Brain microvascular endothelial cell (primary cell): ENCODE results near the gene BCAS1.
"Not testable (repeated sequence)": the region's sequence is repeated elsewhere in the genome, so short reads cannot be mapped to it uniquely, and the experiment has no call there.

Experiments
- DNase-seq: peaks from one replicate; pipeline ENCODE4 v3.0.0-alpha.2; 2020
- H3K27ac ChIP-seq: fragments of 250-450 bp; sonication (Bioruptor Pico); 2 replicates; pipeline ENCODE4 v1.5.1; 2020; ENCODE audit warnings: mild to moderate bottlenecking, moderate library complexity
- H3K27me3 ChIP-seq: fragments of 250-450 bp; sonication (Bioruptor Pico); replicated peaks from 2 replicates; pipeline ENCODE4 v1.5.1; 2020; ENCODE audit warnings: mild to moderate bottlenecking
- H3K36me3 ChIP-seq: fragments of 250-450 bp; sonication (Bioruptor Pico); replicated peaks from 2 replicates; pipeline ENCODE4 v1.5.1; 2020; ENCODE audit warnings: mild to moderate bottlenecking
- H3K4me3 ChIP-seq: 2 replicates; pipeline ENCODE4 v1.5.1; 2011; ENCODE audit warnings: low read depth, mild to moderate bottlenecking, control low read depth, low read length, moderate library complexity
- CTCF ChIP-seq: IDR thresholded peaks from 2 replicates; pipeline ENCODE4 v1.5.1; 2011; ENCODE audit warnings: low read depth, mild to moderate bottlenecking, moderate library complexity, low read length, control low read depth, inconsistent platforms; ENCODE audit errors: missing control alignments
- in situ Hi-C: cut with HindIII; loops from 2 replicates; pipeline ENCODE4 v1.10.0; 2017; ENCODE audit warnings: low sequenced_read_pairs, low pct_ligation_motif_present

Gene BCAS1

GRCh38 chr20:53974785-53975555 lies 95.4 kb downstream of the BCAS1 start:
- in situ Hi-C loops = no loop called here
- Histone ChIP-seq H3K27ac (no peak overlapping the region), H3K27me3 (no peaks in the 10 kb centered on the region), H3K4me3 (no peak overlapping the region), H3K36me3 (no peaks in the 10 kb centered on the region)
- no peak for DNase-seq
- TF ChIP-seq CTCF = no peak

- H3K4me3 ChIP-seq, in situ Hi-C loops, DNase-seq, H3K27ac ChIP-seq, H3K27me3 ChIP-seq, H3K36me3 ChIP-seq: not testable (repeated sequence)
Observed at GRCh38 chr20:53973882-53974281, 96.5 kb downstream of the BCAS1 start.

GRCh38 chr20:53972179-53972578 lies 98.2 kb downstream of the BCAS1 start:
- no peak for TF ChIP-seq CTCF
- Histone ChIP-seq H3K36me3 (no peaks in the 10 kb centered on the region), H3K4me3 (no peak overlapping the region), H3K27me3 (no peaks in the 10 kb centered on the region), H3K27ac (no peak overlapping the region)
- in situ Hi-C loops = no loop called here
- DNase-seq = no peak

- H3K27me3 ChIP-seq = no peaks in the 10 kb centered on the region
- DNase-seq = no peak
- no peak for TF ChIP-seq CTCF
Observed at GRCh38 chr20:53971096-53971683, 99.2 kb downstream of the BCAS1 start.

GRCh38 chr20:53970232-53970631 lies 100.2 kb downstream of the BCAS1 start:
- no peak for TF ChIP-seq CTCF
- in situ Hi-C loops = no loop called here
- Histone ChIP-seq H3K27me3 (no peaks in the 10 kb centered on the region), H3K4me3 (no peak overlapping the region), H3K36me3 (no peaks in the 10 kb centered on the region), H3K27ac (no peak overlapping the region)
- no peak for DNase-seq

More at GRCh38 chr20:53971096-53971683, 99.2 kb downstream of the BCAS1 start:
- Histone ChIP-seq H3K36me3 (no peaks in the 10 kb centered on the region), H3K4me3 (no peak overlapping the region), H3K27ac (no peak overlapping the region)
- in situ Hi-C loops = no loop called here

- H3K4me3 ChIP-seq = no peak overlapping the region
- H3K27ac ChIP-seq = no peak overlapping the region
- DNase-seq = no peak
- in situ Hi-C loops = no loop called here
- H3K27me3 ChIP-seq = no peaks in the 10 kb centered on the region
- H3K36me3 ChIP-seq = no peaks in the 10 kb centered on the region
- no peak for TF ChIP-seq CTCF
Observed at GRCh38 chr20:53967527-53967926, 102.9 kb downstream of the BCAS1 start.
